Neural crest cell (in vitro differentiated cells): ENCODE measurements around the gene SPAG9. TPM values are rescaled to one million over a fixed set of nuclear protein-coding genes. Genes with fewer than 3 reads are reported as not detected.
"Not testable (repeated sequence)": the region's sequence is repeated elsewhere in the genome, so short reads cannot be mapped to it uniquely, and the experiment has no call there.

ENCODE experiments used
- DNase-seq: peaks from one replicate; pipeline ENCODE4 v3.0.0; 2021; ENCODE audit warnings: low read depth, mixed read lengths, low spot score
- H3K27ac Mint-ChIP-seq: one replicate; pipeline ENCODE4 v1.8.0; 2021; ENCODE audit warnings: mild to moderate bottlenecking, mixed read lengths; ENCODE audit not compliant: unreplicated experiment
- H3K27me3 Mint-ChIP-seq: 2 replicates; pipeline ENCODE4 v1.8.0; 2021; ENCODE audit warnings: low read depth, mild to moderate bottlenecking, mixed read lengths
- H3K36me3 Mint-ChIP-seq: 2 replicates; pipeline ENCODE4 v1.8.0; 2021; ENCODE audit warnings: low read depth, mild to moderate bottlenecking, mixed read lengths
- H3K4me1 Mint-ChIP-seq: 2 replicates; pipeline ENCODE4 v1.8.0; 2021; ENCODE audit warnings: mixed read lengths
- H3K4me3 Mint-ChIP-seq: one replicate; pipeline ENCODE4 v1.8.0; 2021; ENCODE audit warnings: mild to moderate bottlenecking, mixed read lengths
- H3K9me3 Mint-ChIP-seq: 2 replicates; pipeline ENCODE4 v1.8.0; 2021; ENCODE audit warnings: mixed read lengths
- total RNA-seq: library from RNA; stranded (reverse); gene quantifications from 2 replicates; pipeline ENCODE4 v1.2.1, GENCODE V29; 2021
- TF ChIP-seq, protein P1 (sequence below): fragments of 200-600 bp; sonication (generic); conservative IDR thresholded peaks from 2 replicates; pipeline ENCODE4 v1.5.0; 2021; ENCODE audit warnings: antibody characterized with exemption, mild to moderate bottlenecking

SPAG9 gene
- total RNA-seq, 1 donor from 2014 or later = 116 TPM

DNA sequence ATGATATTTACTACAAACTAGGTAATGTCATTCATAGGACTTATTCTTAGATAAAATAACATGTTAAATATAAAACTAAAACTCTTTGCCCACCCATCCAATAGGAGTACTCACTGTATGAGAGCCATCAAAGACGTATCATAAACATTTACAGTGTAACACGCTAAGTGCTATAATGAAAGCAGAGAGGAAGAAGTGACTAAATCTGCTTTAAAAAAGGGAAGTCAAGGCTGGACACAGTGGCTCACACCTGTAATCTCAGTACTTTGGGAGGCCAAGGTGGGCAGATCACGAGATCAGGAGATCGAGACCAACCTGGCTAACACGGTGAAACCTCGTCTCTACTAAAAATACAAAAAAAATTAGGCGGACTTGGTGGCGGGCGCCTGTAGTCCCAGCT is 32.4 kb downstream of the SPAG9 start:
- Mint-ChIP-seq H3K9me3 (no peaks in the 10 kb centered on the region), H3K36me3 (no peaks in the 10 kb centered on the region), H3K27ac (no peak overlapping the region), H3K27me3 (no peaks in the 10 kb centered on the region), H3K4me3 (no peak overlapping the region), H3K4me1 (peaks cover 13% of the 10 kb centered on the region)
- DNase-seq = no peak
- TF ChIP-seq, protein P1, sequence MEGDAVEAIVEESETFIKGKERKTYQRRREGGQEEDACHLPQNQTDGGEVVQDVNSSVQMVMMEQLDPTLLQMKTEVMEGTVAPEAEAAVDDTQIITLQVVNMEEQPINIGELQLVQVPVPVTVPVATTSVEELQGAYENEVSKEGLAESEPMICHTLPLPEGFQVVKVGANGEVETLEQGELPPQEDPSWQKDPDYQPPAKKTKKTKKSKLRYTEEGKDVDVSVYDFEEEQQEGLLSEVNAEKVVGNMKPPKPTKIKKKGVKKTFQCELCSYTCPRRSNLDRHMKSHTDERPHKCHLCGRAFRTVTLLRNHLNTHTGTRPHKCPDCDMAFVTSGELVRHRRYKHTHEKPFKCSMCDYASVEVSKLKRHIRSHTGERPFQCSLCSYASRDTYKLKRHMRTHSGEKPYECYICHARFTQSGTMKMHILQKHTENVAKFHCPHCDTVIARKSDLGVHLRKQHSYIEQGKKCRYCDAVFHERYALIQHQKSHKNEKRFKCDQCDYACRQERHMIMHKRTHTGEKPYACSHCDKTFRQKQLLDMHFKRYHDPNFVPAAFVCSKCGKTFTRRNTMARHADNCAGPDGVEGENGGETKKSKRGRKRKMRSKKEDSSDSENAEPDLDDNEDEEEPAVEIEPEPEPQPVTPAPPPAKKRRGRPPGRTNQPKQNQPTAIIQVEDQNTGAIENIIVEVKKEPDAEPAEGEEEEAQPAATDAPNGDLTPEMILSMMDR = no peak

DNA sequence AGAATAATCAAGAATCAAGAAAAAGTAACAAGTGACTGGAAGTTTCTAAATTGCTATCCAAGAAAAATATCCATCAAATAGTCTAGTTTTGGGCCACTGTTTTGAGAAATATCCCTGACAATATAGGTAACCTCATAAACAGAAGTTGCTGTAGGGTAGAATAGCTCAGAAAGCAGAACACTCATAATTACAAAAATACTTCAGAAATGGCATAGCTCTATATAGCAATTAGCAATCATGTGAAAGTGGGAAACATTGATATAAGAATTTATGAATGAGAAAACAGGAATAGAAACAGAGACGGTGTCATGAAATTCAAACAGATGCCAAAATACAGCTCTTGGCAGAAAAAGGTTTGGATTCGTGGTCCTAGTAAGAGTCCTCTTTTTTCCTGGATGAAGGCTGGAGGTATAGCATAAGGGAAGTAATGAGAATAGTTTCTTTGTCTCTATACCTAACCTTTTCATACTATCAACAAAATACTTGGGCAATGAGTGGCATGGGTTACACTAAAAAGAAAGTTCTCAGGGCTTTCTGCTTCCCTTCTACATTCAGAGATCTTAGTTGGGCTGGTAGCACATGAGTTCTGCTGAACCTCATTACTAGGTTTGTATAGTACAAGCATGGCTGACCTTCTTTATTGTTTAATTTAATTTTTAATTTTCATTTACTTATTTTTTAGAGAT is 33.5 kb downstream of the SPAG9 start:
- no peaks in the 10 kb centered on the region for H3K36me3 Mint-ChIP-seq
- H3K4me3 Mint-ChIP-seq = no peak overlapping the region
- H3K27me3 Mint-ChIP-seq = no peaks in the 10 kb centered on the region
- DNase-seq = no peak
- no peak overlapping the region for H3K27ac Mint-ChIP-seq
- peaks cover 10% of the 10 kb centered on the region for H3K4me1 Mint-ChIP-seq
- no peaks in the 10 kb centered on the region for H3K9me3 Mint-ChIP-seq
- TF ChIP-seq, protein P1 = no peak

DNA sequence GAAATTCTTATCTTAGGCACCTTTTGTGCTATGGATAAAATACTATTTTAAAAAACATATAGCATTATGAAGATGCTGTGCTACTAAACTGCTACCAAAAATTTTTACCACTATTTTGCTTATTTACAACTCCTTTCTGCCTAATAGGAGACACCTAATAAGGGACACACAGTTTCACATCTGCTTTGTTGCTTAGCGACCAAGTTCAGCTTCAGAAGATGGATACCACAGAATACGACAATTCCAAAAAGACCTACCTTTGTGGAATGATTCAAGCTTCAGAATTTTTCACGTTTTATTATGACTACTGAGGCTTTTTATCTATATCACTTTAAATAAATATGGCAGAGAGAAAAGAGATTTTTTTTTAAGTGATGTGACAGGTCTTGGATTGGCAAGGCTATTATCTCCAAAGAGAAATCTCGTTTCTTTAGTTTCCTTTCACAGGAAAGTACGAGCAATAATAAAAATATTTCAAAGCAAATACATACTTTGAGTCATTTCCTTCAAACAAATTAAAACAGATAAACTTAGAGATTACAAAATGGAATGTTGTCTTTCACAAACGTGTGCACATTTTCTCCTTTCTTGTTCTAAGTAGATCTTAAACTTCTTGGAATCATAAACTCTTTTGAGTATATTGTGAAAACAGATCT is 35.4 kb downstream of the SPAG9 start:
- H3K9me3 Mint-ChIP-seq = no peaks in the 10 kb centered on the region
- no peak overlapping the region for H3K27ac Mint-ChIP-seq
- H3K27me3 Mint-ChIP-seq = no peaks in the 10 kb centered on the region
- no peak for DNase-seq
- peaks cover 3% of the 10 kb centered on the region for H3K4me1 Mint-ChIP-seq
- TF ChIP-seq, protein P1 = no peak
- H3K36me3 Mint-ChIP-seq = peaks cover 2% of the 10 kb centered on the region
- H3K4me3 Mint-ChIP-seq = no peak overlapping the region

DNA sequence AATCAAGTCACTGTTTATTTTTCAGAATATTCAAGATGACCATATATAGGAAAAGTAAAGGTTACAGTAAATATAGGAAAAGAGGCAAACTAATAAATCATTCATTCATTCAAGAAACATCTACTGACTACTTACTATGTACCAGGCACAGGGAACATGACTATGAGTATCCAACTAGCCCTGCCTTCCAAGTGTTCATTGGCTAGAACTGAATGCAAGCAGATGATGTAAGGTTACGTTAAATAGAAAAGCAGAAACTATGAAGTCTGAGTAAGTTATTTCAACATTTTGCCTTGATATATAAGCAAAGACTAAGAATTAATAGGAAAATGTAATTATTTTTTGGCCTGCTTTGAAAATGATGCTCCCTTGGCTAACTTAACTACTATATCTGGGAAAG is 36.7 kb downstream of the SPAG9 start:
- H3K4me1 Mint-ChIP-seq = peaks cover 3% of the 10 kb centered on the region
- H3K27ac Mint-ChIP-seq = no peak overlapping the region
- DNase-seq = no peak
- H3K4me3 Mint-ChIP-seq = no peak overlapping the region
- TF ChIP-seq, protein P1 = no peak
- peaks cover 2% of the 10 kb centered on the region for H3K36me3 Mint-ChIP-seq
- H3K9me3 Mint-ChIP-seq = no peaks in the 10 kb centered on the region
- H3K27me3 Mint-ChIP-seq = no peaks in the 10 kb centered on the region

DNA sequence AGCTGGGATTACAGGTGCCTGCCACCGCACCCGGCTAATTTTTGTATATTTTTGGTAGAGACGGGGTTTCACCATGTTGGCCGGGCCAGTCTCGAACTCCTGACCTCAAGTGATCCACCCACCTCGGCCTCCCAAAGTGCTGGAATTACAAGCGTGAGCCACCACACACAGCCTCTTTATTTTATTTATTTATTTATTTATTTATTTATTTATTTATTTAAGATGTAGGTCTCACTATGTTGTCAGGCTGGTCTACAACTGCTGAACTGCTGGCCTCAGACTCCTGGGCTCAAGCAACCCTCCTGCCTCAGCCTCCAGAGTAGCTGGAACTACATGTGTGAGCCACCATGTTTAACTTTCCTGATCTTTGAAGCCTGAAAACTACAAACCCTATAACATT is 37.3 kb downstream of the SPAG9 start:
- not testable (repeated sequence) for H3K27ac Mint-ChIP-seq, H3K9me3 Mint-ChIP-seq, H3K36me3 Mint-ChIP-seq, H3K4me3 Mint-ChIP-seq, H3K27me3 Mint-ChIP-seq, DNase-seq, H3K4me1 Mint-ChIP-seq

DNA sequence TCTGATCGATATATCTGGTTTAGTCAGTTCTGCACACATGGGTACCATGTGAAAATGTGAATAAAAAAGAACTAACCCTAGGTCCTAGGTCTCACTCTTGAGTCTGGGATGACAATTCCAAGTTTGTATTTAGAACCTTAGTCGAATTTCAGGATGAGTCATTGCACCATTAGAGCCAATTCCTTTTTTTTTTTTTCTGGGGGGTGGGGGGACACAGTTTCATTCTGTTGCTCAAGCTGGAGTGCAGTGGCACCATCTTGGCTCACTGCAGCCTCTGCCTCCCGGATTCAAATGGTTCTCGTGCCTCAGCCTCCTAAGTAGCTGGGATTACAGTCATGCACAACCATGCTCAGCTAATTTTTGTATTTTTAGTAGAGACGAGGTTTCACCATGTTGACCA is 41.6 kb downstream of the SPAG9 start:
- DNase-seq = no peak
- Mint-ChIP-seq H3K27me3 (no peaks in the 10 kb centered on the region), H3K4me1 (no peaks in the 10 kb centered on the region), H3K27ac (no peak overlapping the region), H3K36me3 (peaks cover 13% of the 10 kb centered on the region), H3K9me3 (no peaks in the 10 kb centered on the region), H3K4me3 (no peak overlapping the region)
- TF ChIP-seq, protein P1 = no peak
